AG20443 (cell line): ENCODE data around the gene CHST11.
A peak's percentile ranks its signal among the peaks of the same experiment; 100 is the strongest.

Experiments
- DNase-seq: peaks from one replicate; pipeline ENCODE4 v3.0.0; 2012; ENCODE audit warnings: low spot score, mixed read lengths

The CHST11 gene

GRCh38 chr12:104583301-104583700, 126.6 kb downstream of the CHST11 start:
- DNase-seq, result no peak

- no peak for DNase-seq
Measured at GRCh38 chr12:104585448-104586055, 128.8 kb downstream of the CHST11 start.

- DNase-seq, result no peak
Measured at GRCh38 chr12:104586351-104586919, 129.7 kb downstream of the CHST11 start.

GRCh38 chr12:104588047-104588920, 131.5 kb downstream of the CHST11 start:
- peak; percentile 75 for DNase-seq

GRCh38 chr12:104588921-104589590, 132.3 kb downstream of the CHST11 start:
- no peak for DNase-seq

- DNase-seq, result no peak
Measured at GRCh38 chr12:104590022-104590421, 133.3 kb downstream of the CHST11 start.

- no peak for DNase-seq
Measured at GRCh38 chr12:104591257-104591885, 134.6 kb downstream of the CHST11 start.

GRCh38 chr12:104593482-104593881, 136.7 kb downstream of the CHST11 start:
- no peak for DNase-seq

GRCh38 chr12:104596134-104596799, 139.5 kb downstream of the CHST11 start:
- DNase-seq, result peak; percentile 91

GRCh38 chr12:104596898-104597843, 140.4 kb downstream of the CHST11 start:
- DNase-seq, result no peak

GRCh38 chr12:104598342-104599271, 141.9 kb downstream of the CHST11 start:
- DNase-seq, result no peak

- DNase-seq, result no peak
Measured at GRCh38 chr12:104599272-104600035, 142.7 kb downstream of the CHST11 start.

GRCh38 chr12:104600036-104600712, 143.4 kb downstream of the CHST11 start:
- no peak for DNase-seq

GRCh38 chr12:104600790-104601739, 144.3 kb downstream of the CHST11 start:
- DNase-seq, result no peak

- no peak for DNase-seq
Measured at GRCh38 chr12:104602406-104602805, 145.7 kb downstream of the CHST11 start.

GRCh38 chr12:104602896-104603295, 146.1 kb downstream of the CHST11 start:
- DNase-seq, result no peak

GRCh38 chr12:104603545-104603973, 146.8 kb downstream of the CHST11 start:
- DNase-seq, result no peak
